Breast epithelium (tissue), 4 donors: Measurements from ENCODE around the gene B2M. TPM values are rescaled to one million over a fixed set of nuclear protein-coding genes. Genes with fewer than 3 reads are reported as not detected.

Experiments
- DNase-seq, 2 donors: peaks; one replicate each; pipeline ENCODE4 v3.0.0-alpha.2; 2019; ENCODE audit warnings: low spot score in 2 of 2
- H3K27ac ChIP-seq, 2 donors: fragments of 200-600 bp; sonication (generic) in 1 of 2; one replicate each; pipeline ENCODE4 v1.5.1; 2016 to 2019; ENCODE audit warnings: mild to moderate bottlenecking in 1 of 2
- H3K27me3 ChIP-seq, 2 donors: fragments of 200-600 bp; sonication (generic) in 1 of 2; one replicate each; pipeline versions ENCODE4 v1.5.1 to v1.6.0; 2017 to 2019; ENCODE audit warnings: control low read depth in 1 of 2, mild to moderate bottlenecking in 1 of 2
- H3K36me3 ChIP-seq: fragments of 200-600 bp; one replicate; pipeline ENCODE4 v1.5.1; 2019
- H3K4me1 ChIP-seq, 2 donors: fragments of 200-600 bp; sonication (generic); one replicate each; pipeline ENCODE4 v1.5.1; 2016 to 2019; ENCODE audit warnings: control low read depth in 1 of 2
- H3K4me3 ChIP-seq, 3 donors: fragments of 200-600 bp; sonication (generic); 1 replicate in 2 of 3; 2 replicates in 1 of 3; pipeline ENCODE4 v1.5.1; 2016 to 2019; ENCODE audit warnings: mild to moderate bottlenecking in 3 of 3, moderate library complexity in 2 of 3
- H3K9me3 ChIP-seq, 2 donors: fragments of 200-600 bp; sonication (generic) in 1 of 2; one replicate each; pipeline ENCODE4 v1.5.1; 2016 to 2019; ENCODE audit warnings: control low read depth in 1 of 2
- POLR2A ChIP-seq: fragments of 450-650 bp; IDR thresholded peaks from one replicate; pipeline ENCODE4 v1.6.1; 2016; ENCODE audit warnings: antibody characterized with exemption, mild to moderate bottlenecking, moderate library complexity
- POLR2AphosphoS5 ChIP-seq, 3 donors: sonication (generic); formaldehyde crosslinking; IDR thresholded peaks; one replicate each; pipeline ENCODE4 v1.6.1; 2017; ENCODE audit warnings: antibody characterized with exemption in 3 of 3
- intact Hi-C: fragments of 100-400 bp; cut with DNase I; formaldehyde crosslinking; loops from one replicate; pipeline ENCODE4 v1.15.1; 2023; ENCODE audit warnings: low total_unique reads
- total RNA-seq, 3 donors: library from RNA; depleted of rRNA; stranded (reverse); fragments of >200 nt; gene quantifications; one replicate each; pipeline ENCODE4 v1.1.0, GENCODE V29; 2016
- TF ChIP-seq, protein P1 (sequence below), 3 donors: fragments of 450-650 bp; IDR thresholded peaks; one replicate each; pipeline ENCODE4 v1.5.1; 2016 to 2017; ENCODE audit warnings: antibody characterized with exemption in 3 of 3, mild to moderate bottlenecking in 3 of 3, moderate library complexity in 3 of 3

The B2M gene
- total RNA-seq, 3 donors from 2014 or later, result 2,658 to 3,703 (median 3,086) TPM

DNA sequence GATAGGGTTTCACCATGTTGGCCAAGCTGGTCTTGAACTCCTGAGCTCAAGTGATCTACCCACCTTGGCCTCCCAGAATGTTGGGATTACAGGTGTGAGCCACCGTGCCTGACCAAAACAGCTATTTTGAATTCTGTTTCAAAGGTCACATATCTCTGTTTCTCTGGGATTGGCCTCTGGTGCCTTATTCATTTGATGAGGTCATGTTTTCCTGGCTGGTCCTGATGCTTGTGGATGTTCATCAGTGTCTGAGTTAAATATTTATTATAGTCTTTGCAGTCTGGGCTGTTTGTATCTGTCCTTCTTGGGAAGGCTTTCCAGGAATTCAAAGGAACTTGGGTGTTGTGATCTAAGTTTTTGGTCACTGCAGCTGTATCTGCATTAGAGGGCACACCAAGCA is 5.3 kb upstream of the B2M start:
- intact Hi-C loops, result no loop called here
- no peaks in the 10 kb centered on the region for H3K27me3 ChIP-seq
- H3K27ac ChIP-seq, result no peak overlapping the region
- H3K4me3 ChIP-seq, result no peak overlapping the region
- TF ChIP-seq, protein P1, sequence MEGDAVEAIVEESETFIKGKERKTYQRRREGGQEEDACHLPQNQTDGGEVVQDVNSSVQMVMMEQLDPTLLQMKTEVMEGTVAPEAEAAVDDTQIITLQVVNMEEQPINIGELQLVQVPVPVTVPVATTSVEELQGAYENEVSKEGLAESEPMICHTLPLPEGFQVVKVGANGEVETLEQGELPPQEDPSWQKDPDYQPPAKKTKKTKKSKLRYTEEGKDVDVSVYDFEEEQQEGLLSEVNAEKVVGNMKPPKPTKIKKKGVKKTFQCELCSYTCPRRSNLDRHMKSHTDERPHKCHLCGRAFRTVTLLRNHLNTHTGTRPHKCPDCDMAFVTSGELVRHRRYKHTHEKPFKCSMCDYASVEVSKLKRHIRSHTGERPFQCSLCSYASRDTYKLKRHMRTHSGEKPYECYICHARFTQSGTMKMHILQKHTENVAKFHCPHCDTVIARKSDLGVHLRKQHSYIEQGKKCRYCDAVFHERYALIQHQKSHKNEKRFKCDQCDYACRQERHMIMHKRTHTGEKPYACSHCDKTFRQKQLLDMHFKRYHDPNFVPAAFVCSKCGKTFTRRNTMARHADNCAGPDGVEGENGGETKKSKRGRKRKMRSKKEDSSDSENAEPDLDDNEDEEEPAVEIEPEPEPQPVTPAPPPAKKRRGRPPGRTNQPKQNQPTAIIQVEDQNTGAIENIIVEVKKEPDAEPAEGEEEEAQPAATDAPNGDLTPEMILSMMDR (IDR thresholded peaks at IDR 0.05), result no peak
- no peak for TF ChIP-seq POLR2A
- TF ChIP-seq POLR2AphosphoS5 (IDR thresholded peaks at IDR 0.05), result no peak
- no peaks in the 10 kb centered on the region for H3K36me3 ChIP-seq
- DNase-seq, result no peak
- H3K4me1 ChIP-seq, result no peaks in the 10 kb centered on the region
- peaks cover 5% of the 10 kb centered on the region in 2 donors for H3K9me3 ChIP-seq

DNA sequence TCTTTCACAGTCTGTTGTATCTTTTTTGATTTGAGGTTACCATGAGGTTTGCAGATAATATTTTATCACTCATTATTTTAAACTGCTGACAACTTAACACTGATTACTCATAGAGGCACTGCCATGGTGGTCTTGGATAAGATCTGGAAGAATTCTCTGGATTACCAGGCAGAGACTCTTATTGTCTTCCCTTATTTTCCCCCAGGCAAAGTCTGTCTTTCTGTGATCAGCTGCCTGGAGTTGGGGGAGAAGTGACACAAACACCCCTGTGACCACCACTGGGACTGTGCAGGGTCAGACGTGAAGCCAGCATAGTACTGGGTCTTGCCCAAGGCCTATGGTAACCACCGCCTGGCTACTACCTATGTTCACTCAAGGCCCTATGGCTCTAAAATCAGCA is 4.9 kb upstream of the B2M start:
- no peak overlapping the region for H3K27ac ChIP-seq
- H3K27me3 ChIP-seq, result no peaks in the 10 kb centered on the region
- no peaks in the 10 kb centered on the region for H3K4me1 ChIP-seq
- intact Hi-C loops, result no loop called here
- TF ChIP-seq POLR2AphosphoS5 (IDR thresholded peaks at IDR 0.05) (no peak), POLR2A (no peak)
- TF ChIP-seq, protein P1 (IDR thresholded peaks at IDR 0.05), result no peak
- H3K36me3 ChIP-seq, result no peaks in the 10 kb centered on the region
- no peak for DNase-seq
- peaks cover 5% of the 10 kb centered on the region in 2 donors for H3K9me3 ChIP-seq
- H3K4me3 ChIP-seq, result no peak overlapping the region

DNA sequence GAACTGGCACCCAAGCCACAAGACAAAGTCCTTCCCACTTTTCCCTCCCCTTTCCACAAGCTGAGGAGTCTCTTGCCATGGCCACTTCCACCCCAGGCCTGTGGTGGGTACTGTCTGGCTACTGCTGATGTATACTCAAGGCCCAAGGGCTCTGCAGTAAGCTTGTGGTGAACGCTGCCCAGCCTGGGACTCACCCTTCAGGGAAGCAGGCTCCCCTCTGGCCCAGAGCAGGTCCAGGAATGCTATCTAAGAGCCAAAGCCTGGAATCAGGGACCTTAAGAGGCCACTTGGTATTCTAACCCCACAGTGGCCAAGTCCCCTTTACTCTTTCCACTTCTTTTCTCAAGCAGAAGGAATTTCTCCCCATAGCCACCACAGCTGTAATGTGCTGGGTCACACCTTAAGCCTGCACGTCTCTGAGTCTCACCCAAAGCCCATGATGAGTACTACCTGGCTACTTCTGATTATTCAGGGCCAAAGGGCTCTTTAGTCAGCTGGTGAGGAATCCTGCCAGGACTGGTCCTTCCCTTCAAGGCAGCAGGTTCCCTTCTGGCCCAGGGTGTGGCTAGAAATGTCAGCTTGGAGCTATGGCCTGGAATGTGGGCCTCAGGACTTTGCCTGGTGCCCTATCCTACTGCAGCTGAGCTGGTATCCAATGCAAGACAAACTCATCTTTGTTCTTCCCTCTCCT is 4.2 kb upstream of the B2M start:
- Histone ChIP-seq H3K4me3 (no peak overlapping the region), H3K4me1 (no peaks in the 10 kb centered on the region), H3K36me3 (no peaks in the 10 kb centered on the region), H3K27ac (no peak overlapping the region), H3K9me3 (peaks cover 5% of the 10 kb centered on the region in 2 donors), H3K27me3 (no peaks in the 10 kb centered on the region)
- intact Hi-C loops, result no loop called here
- DNase-seq, result no peak
- TF ChIP-seq POLR2AphosphoS5 (IDR thresholded peaks at IDR 0.05) (no peak), POLR2A (no peak)
- TF ChIP-seq, protein P1 (IDR thresholded peaks at IDR 0.05), result no peak

DNA sequence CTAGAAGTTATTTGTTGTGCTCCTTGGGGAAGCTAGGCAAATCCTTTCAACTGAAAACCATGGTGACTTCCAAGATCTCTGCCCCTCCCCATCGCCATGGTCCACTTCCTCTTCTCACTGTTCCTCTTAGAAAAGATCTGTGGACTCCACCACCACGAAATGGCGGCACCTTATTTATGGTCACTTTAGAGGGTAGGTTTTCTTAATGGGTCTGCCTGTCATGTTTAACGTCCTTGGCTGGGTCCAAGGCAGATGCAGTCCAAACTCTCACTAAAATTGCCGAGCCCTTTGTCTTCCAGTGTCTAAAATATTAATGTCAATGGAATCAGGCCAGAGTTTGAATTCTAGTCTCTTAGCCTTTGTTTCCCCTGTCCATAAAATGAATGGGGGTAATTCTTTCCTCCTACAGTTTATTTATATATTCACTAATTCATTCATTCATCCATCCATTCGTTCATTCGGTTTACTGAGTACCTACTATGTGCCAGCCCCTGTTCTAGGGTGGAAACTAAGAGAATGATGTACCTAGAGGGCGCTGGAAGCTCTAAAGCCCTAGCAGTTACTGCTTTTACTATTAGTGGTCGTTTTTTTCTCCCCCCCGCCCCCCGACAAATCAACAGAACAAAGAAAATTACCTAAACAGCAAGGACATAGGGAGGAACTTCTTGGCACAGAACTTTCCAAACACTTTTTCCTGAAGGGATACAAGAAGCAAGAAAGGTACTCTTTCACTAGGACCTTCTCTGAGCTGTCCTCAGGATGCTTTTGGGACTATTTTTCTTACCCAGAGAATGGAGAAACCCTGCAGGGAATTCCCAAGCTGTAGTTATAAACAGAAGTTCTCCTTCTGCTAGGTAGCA is 851 bp upstream of the B2M start:
- no peaks in the 10 kb centered on the region for H3K27me3 ChIP-seq
- H3K27ac ChIP-seq, result peak overlapping the region; percentile 97 to 99
- TF ChIP-seq POLR2A (no peak), POLR2AphosphoS5 (IDR thresholded peaks at IDR 0.05) (no peak)
- TF ChIP-seq, protein P1 (IDR thresholded peaks at IDR 0.05), result no peak
- no peaks in the 10 kb centered on the region for H3K9me3 ChIP-seq
- H3K4me3 ChIP-seq, result peak overlapping the region; percentile 77 to 99 (median 94)
- H3K4me1 ChIP-seq, result peaks cover 0 to 7% of the 10 kb centered on the region in 2 donors
- DNase-seq, result no peak
- intact Hi-C loops, result loop anchor here (2.0 kb wide), 1 partner anchor 16 kb away; no protein-coding TSS in a partner anchor
- H3K36me3 ChIP-seq, result peaks cover 2% of the 10 kb centered on the region
